DMS53 treated with DMSO at 0.1 percent for 48 hours (cell line): ENCODE data around the gene KAT2B.

ENCODE experiments used
- DNase-seq: peaks from one replicate; lab custom pipeline; 2025; ENCODE audit not compliant: unreplicated experiment; lab: John Stamatoyannopoulos, UW

KAT2B gene

GRCh38 chr3:20141851-20142250 lies 101.6 kb downstream of the KAT2B start:
- DNase-seq, result no peak

- DNase-seq, result no peak
Measured at GRCh38 chr3:20142517-20142916, 102.3 kb downstream of the KAT2B start.

GRCh38 chr3:20143519-20143918 lies 103.3 kb downstream of the KAT2B start:
- no peak for DNase-seq

GRCh38 chr3:20145874-20146273 lies 105.6 kb downstream of the KAT2B start:
- no peak for DNase-seq

- no peak for DNase-seq
Measured at GRCh38 chr3:20146301-20146700, 106.1 kb downstream of the KAT2B start.

- no peak for DNase-seq
Measured at GRCh38 chr3:20147361-20147760, 107.1 kb downstream of the KAT2B start.

- DNase-seq, result no peak
Measured at GRCh38 chr3:20148466-20148865, 108.2 kb downstream of the KAT2B start.

GRCh38 chr3:20154078-20154477 lies 113.8 kb downstream of the KAT2B start:
- no peak for DNase-seq

- DNase-seq, result no peak
Measured at GRCh38 chr3:20154928-20155327, 114.7 kb downstream of the KAT2B start.

- DNase-seq, result no peak
Measured at GRCh38 chr3:20160230-20160629, 120.0 kb downstream of the KAT2B start.

GRCh38 chr3:20161714-20162113 lies 121.5 kb downstream of the KAT2B start:
- no peak for DNase-seq

GRCh38 chr3:20173844-20174410 lies 133.7 kb downstream of the KAT2B start:
- DNase-seq, result no peak

- DNase-seq, result no peak
Measured at GRCh38 chr3:20181276-20181675, 141.0 kb downstream of the KAT2B start.

- DNase-seq, result no peak
Measured at GRCh38 chr3:20182206-20182605, 142.0 kb downstream of the KAT2B start.

GRCh38 chr3:20185331-20185678 lies 145.1 kb downstream of the KAT2B start:
- peak; percentile 2 for DNase-seq

- peak; percentile 63 for DNase-seq
Measured at GRCh38 chr3:20185679-20186599, 145.7 kb downstream of the KAT2B start, which contains the start of gene SGO1. SGO1 (minus strand) TSS chr3:20186206; CDS start chr3:20184027, 2,179 bp downstream.

- DNase-seq, result no peak
Measured at GRCh38 chr3:20186600-20187004, 146.4 kb downstream of the KAT2B start.

GRCh38 chr3:20190991-20191390 lies 150.7 kb downstream of the KAT2B start:
- no peak for DNase-seq

- no peak for DNase-seq
Measured at GRCh38 chr3:20194793-20195460, 154.7 kb downstream of the KAT2B start.

GRCh38 chr3:20197775-20198174 lies 157.5 kb downstream of the KAT2B start:
- no peak for DNase-seq

- no peak for DNase-seq
Measured at GRCh38 chr3:20201143-20201542, 160.9 kb downstream of the KAT2B start.
